Stimulated activated naive CD8-positive, alpha-beta T cell treated with anti-CD3 and anti-CD28 coated beads, Interleukin-15, amount 100 ng/mL, for 72 hours (primary cell): ENCODE data around the gene RGS5.

Experiments used
- ATAC-seq: fragments of 150-1000 bp; cut with Tn5 transposase; 2 replicates; pipeline ENCODE4 v1.10.0; 2021; ENCODE audit warnings: mild to moderate bottlenecking, moderate library complexity
- DNase-seq, 2 donors: peaks; one replicate each; pipeline ENCODE4 v3.0.0; 2021 to 2022
- H3K27ac Mint-ChIP-seq, 2 donors: one replicate each; pipeline ENCODE4 v1.8.0; 2022; ENCODE audit warnings: mild to moderate bottlenecking in 2 of 2, mixed read lengths in 2 of 2, moderate library complexity in 2 of 2
- H3K27me3 Mint-ChIP-seq: one replicate; pipeline ENCODE4 v1.8.0; 2022; ENCODE audit warnings: mixed read lengths
- H3K4me1 Mint-ChIP-seq: one replicate; pipeline ENCODE4 v1.8.0; 2022; ENCODE audit warnings: mild to moderate bottlenecking, mixed read lengths
- H3K4me3 Mint-ChIP-seq, 2 donors: one replicate each; pipeline ENCODE4 v1.8.0; 2022; ENCODE audit warnings: mild to moderate bottlenecking in 2 of 2, mixed read lengths in 2 of 2, moderate library complexity in 1 of 2
- H3K9me3 Mint-ChIP-seq, 2 donors: one replicate each; pipeline ENCODE4 v1.8.0; 2022; ENCODE audit warnings: mixed read lengths in 2 of 2

Gene RGS5

GRCh38 chr1:163196449-163196787 is 6.3 kb downstream of the RGS5 start:
- no peak for DNase-seq
- no peaks in the 10 kb centered on the region for H3K9me3 Mint-ChIP-seq

DNA sequence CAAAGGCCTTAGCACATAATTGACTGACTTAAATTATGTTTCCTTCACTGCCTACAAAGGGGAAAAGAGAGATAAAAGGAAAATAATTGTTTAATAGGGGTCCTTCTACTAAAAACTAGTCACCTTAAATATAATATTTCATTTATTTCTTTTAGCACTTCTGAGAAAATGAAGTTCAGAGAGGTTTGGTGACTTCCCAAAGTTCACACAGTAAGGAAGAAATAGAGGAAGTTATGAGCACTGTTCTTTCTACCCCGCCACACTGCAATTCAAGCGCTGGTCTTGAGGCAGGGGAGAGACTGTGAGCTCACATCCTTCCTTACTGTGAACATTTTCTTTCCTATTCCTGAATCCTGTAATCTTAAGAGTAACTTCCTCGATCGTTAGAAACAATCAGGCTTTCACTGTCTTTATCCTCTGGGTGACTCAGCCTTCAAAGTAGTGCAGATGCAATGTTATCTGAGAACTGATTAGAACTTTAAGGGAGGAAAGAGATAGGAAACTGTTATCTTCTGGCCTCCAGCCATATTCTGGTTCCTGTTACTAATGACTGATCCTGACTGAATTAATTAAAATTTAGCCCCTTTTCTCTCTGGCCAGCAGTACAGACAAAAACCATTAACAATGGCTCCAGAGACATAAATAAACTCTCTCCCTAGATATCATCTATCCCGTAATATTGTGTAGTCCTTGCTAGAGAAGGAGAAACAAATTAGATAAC is 6.8 kb downstream of the RGS5 start:
- H3K4me1 Mint-ChIP-seq, result no peaks in the 10 kb centered on the region
- no peak overlapping the region for H3K4me3 Mint-ChIP-seq
- DNase-seq, result no peak

More at GRCh38 chr1:163196449-163196787, 6.3 kb downstream of the RGS5 start:
- Mint-ChIP-seq H3K27me3 (no peaks in the 10 kb centered on the region), H3K27ac (no peak overlapping the region), H3K4me3 (no peak overlapping the region), H3K4me1 (no peaks in the 10 kb centered on the region)
- no peak for ATAC-seq

GRCh38 chr1:163191301-163191700 is 11.4 kb downstream of the RGS5 start:
- Mint-ChIP-seq H3K4me3 (no peak overlapping the region), H3K9me3 (no peaks in the 10 kb centered on the region), H3K4me1 (no peaks in the 10 kb centered on the region), H3K27ac (no peak overlapping the region), H3K27me3 (no peaks in the 10 kb centered on the region)
- ATAC-seq (no peak), DNase-seq (no peak)

More for the DNA sequence above, 6.8 kb downstream of the RGS5 start:
- no peak for ATAC-seq
- no peaks in the 10 kb centered on the region for H3K27me3 Mint-ChIP-seq
- H3K27ac Mint-ChIP-seq, result no peak overlapping the region
- H3K9me3 Mint-ChIP-seq, result no peaks in the 10 kb centered on the region

DNA sequence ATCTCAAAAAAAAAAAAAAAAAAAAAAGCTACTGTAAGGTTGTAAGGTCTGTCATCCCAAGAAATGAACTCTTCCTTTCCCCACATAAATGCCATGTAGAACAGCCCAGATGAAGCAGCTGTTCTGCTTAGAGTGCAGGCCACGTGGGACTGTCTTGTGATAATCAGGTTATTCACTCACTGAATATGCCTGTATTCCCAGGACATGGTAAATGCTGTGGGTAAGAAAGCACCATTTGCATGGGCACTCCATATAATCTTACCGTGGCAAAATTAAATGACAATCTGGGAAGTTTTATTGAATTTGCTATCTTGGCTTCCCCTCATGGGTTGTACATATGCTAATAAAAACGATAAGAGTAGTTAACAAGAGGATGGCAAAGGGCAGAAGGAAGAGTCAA is 13.8 kb downstream of the RGS5 start:
- Mint-ChIP-seq H3K4me1 (no peaks in the 10 kb centered on the region), H3K4me3 (no peak overlapping the region), H3K9me3 (no peaks in the 10 kb centered on the region), H3K27ac (no peak overlapping the region), H3K27me3 (peaks cover 6% of the 10 kb centered on the region)
- DNase-seq (no peak), ATAC-seq (no peak)

GRCh38 chr1:163187849-163188248 is 14.9 kb downstream of the RGS5 start:
- DNase-seq, result no peak
- Mint-ChIP-seq H3K9me3 (no peaks in the 10 kb centered on the region), H3K27ac (no peak overlapping the region), H3K4me1 (no peaks in the 10 kb centered on the region), H3K4me3 (no peak overlapping the region), H3K27me3 (peaks cover 9% of the 10 kb centered on the region)
- no peak for ATAC-seq

- H3K4me1 Mint-ChIP-seq, result no peaks in the 10 kb centered on the region
- ATAC-seq (no peak), DNase-seq (no peak)
- peaks cover 9% of the 10 kb centered on the region for H3K27me3 Mint-ChIP-seq
- H3K9me3 Mint-ChIP-seq, result no peaks in the 10 kb centered on the region
- H3K27ac Mint-ChIP-seq, result peak overlapping the region in 1 of 2 donors; percentile 15
- no peak overlapping the region for H3K4me3 Mint-ChIP-seq
Measured at GRCh38 chr1:163186862-163187261, 15.9 kb downstream of the RGS5 start.

DNA sequence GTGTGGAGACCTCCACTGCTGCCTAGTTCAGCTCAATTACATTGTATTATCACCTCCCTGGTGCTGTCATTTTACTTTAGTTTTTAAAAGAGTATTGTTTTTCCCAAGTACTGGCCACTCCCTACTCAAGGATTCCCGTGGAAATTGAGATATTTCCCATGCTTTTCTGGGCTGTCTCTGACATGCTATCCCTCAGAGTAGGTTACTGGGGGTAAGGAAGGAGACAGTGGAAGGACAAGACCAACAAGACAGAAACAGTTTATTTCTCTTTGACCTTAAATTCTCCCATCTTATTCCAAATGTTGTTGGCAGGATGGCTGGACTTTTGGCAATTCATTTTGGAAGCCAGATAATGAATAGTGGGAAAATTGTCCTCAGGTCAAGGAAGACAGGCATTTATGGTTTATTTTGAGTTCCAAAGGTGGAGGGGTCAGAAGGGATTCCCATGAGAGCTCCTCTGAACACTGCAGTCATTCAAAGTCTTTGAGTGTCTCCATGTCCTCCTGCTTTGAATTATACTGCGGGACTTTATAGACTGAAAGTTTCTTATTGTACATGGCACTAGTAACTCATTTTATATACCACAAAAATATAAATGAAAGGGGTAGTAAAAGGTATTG is 20.3 kb downstream of the RGS5 start:
- ATAC-seq (no peak), DNase-seq (no peak)
- Mint-ChIP-seq H3K27ac (no peak overlapping the region), H3K9me3 (no peaks in the 10 kb centered on the region), H3K27me3 (peaks cover 9% of the 10 kb centered on the region), H3K4me3 (no peak overlapping the region), H3K4me1 (no peaks in the 10 kb centered on the region)

GRCh38 chr1:163178628-163179027 is 24.1 kb downstream of the RGS5 start:
- DNase-seq (no peak), ATAC-seq (no peak)
- H3K4me3 Mint-ChIP-seq, result no peak overlapping the region
- no peak overlapping the region for H3K27ac Mint-ChIP-seq
- H3K27me3 Mint-ChIP-seq, result peaks cover 11% of the 10 kb centered on the region
- no peaks in the 10 kb centered on the region for H3K4me1 Mint-ChIP-seq
- no peaks in the 10 kb centered on the region for H3K9me3 Mint-ChIP-seq

GRCh38 chr1:163176797-163177196 is 25.9 kb downstream of the RGS5 start:
- ATAC-seq, result no peak
- Mint-ChIP-seq H3K4me3 (no peak overlapping the region), H3K9me3 (no peaks in the 10 kb centered on the region), H3K4me1 (no peaks in the 10 kb centered on the region), H3K27me3 (peaks cover 17% of the 10 kb centered on the region), H3K27ac (no peak overlapping the region)
- DNase-seq, result no peak

DNA sequence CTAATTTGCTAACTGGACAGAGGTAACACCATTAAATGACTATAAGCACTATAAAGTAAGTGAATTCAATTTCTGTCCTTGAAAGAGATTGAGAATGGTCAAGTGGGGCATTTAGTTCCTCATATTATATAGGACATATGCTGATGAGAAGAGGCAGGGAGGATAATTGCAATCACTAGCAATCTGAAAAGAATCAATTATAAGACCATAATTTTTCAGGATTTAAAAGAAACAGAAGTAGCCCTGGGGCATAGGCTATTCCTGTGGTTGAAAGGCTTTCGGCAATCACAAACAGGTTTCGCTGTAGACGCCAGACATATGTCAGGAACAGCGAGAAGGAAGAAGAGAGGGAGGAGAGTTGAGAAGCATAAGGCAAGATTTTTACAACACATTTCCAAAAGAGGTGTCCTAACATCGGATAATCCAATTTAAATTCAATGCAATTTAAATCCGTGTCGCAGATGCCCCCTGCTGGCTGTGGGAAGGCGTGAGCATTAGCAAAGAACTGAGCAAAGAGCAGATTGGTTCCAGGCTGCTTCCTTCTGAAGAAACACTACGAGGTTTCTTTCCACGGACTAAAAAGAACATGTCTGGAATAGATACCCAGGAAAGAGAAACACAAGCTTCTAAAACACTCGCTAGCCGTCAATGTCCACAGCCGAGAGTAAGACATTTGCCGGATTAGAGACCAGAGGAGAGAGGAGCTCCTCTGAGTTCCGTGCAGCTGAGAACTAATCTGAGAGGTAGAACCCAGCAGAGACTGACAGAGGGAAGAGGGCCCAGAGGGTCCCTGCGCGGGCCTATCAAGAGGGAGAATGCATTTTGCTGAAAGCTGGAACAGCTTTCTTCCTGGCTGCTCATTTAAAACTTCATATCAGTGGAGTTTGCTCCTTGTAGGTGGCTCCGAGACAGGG is 27.9 kb downstream of the RGS5 start:
- H3K4me1 Mint-ChIP-seq, result no peaks in the 10 kb centered on the region
- ATAC-seq, result no peak

GRCh38 chr1:163173121-163173520 is 29.6 kb downstream of the RGS5 start:
- H3K27me3 Mint-ChIP-seq, result peaks cover 17% of the 10 kb centered on the region
- H3K27ac Mint-ChIP-seq, result no peak overlapping the region
- no peak overlapping the region for H3K4me3 Mint-ChIP-seq
- DNase-seq, result no peak
- H3K4me1 Mint-ChIP-seq, result no peaks in the 10 kb centered on the region
- no peaks in the 10 kb centered on the region for H3K9me3 Mint-ChIP-seq
- no peak for ATAC-seq

More for the DNA sequence above, 27.9 kb downstream of the RGS5 start:
- Mint-ChIP-seq H3K9me3 (no peaks in the 10 kb centered on the region), H3K4me3 (no peak overlapping the region), H3K27me3 (peaks cover 17% of the 10 kb centered on the region), H3K27ac (no peak overlapping the region)
- peak; percentile 16 to 23 for DNase-seq

DNA sequence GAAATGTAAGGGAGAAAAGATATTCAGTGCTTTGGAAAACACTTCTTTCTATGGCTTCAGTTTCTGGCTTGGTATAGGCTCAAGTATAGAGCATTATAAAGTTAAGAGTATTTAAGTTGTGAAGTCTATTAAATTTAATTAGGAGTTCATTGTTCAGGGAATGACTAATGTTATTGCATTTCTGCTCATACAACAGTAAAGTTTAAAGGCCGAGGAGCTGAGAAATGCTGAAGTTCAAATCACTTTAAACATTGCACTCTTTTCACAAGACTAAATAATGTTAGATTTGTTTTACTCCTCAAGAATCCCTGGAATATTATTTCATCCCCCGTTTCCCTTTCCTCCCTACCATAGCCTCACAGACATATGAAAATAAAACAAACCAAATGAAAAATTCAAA is 30.1 kb downstream of the RGS5 start:
- Mint-ChIP-seq H3K4me1 (no peaks in the 10 kb centered on the region), H3K9me3 (no peaks in the 10 kb centered on the region), H3K27ac (no peak overlapping the region), H3K4me3 (no peak overlapping the region), H3K27me3 (peaks cover 17% of the 10 kb centered on the region)
- ATAC-seq (no peak), DNase-seq (no peak)

DNA sequence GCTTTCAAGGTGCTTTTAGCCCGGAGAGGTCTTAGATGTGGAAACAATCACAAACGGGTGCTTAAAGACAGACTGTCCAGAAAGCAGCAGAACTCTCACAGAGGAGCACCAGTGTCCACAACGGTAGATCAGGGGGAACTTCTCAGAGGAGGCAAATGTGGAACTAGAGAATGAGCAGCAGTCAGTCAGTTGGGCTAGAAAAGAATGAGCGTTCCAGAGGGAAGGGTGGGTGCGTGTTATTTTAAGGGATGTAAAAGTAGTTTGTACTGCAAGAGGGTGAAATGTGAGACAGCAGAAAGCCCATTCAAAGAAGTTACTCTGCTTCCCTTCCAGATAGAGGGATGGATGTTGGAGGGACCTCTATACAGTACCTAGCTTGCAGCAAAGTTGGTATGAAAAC is 30.9 kb downstream of the RGS5 start:
- no peaks in the 10 kb centered on the region for H3K9me3 Mint-ChIP-seq
- no peak overlapping the region for H3K27ac Mint-ChIP-seq
- H3K27me3 Mint-ChIP-seq, result peaks cover 17% of the 10 kb centered on the region
- no peak overlapping the region for H3K4me3 Mint-ChIP-seq
- ATAC-seq (no peak), DNase-seq (no peak)
- no peaks in the 10 kb centered on the region for H3K4me1 Mint-ChIP-seq

- H3K27ac Mint-ChIP-seq, result no peak overlapping the region
- peaks cover 17% of the 10 kb centered on the region for H3K27me3 Mint-ChIP-seq
- DNase-seq, result no peak
- H3K4me3 Mint-ChIP-seq, result no peak overlapping the region
- no peak for ATAC-seq
- no peaks in the 10 kb centered on the region for H3K9me3 Mint-ChIP-seq
- H3K4me1 Mint-ChIP-seq, result no peaks in the 10 kb centered on the region
Measured at GRCh38 chr1:163170975-163171676, 31.6 kb downstream of the RGS5 start.

DNA sequence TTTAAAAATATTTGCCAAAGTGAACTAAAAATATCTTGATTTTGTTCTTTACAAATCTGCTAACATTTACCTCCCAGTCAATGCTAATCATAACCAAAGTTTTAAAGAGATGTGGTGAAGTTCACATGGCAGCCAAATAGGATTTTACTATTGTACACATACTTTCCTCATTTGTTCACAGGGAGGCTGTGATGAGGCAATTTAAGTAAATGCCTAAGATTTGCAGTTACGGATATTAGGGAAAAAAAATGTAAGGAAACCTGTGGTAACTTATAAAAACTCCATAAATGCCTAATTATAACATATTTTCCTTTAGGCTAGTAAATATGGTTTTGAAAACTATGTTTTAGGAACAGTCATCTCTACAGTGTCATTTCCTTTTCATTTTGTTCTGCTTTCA is 32.4 kb downstream of the RGS5 start:
- DNase-seq, result no peak

More for the DNA sequence above, 32.4 kb downstream of the RGS5 start:
- Mint-ChIP-seq H3K4me1 (no peaks in the 10 kb centered on the region), H3K27ac (no peak overlapping the region), H3K27me3 (peaks cover 17% of the 10 kb centered on the region), H3K4me3 (no peak overlapping the region), H3K9me3 (no peaks in the 10 kb centered on the region)
- no peak for ATAC-seq
